Right renal pelvis (tissue), 4 donors: ENCODE data around the gene CMSS1. TPM values are rescaled to one million over a fixed set of nuclear protein-coding genes. Genes with fewer than 3 reads are reported as not detected.
"Not testable (repeated sequence)": the region's sequence is repeated elsewhere in the genome, so short reads cannot be mapped to it uniquely, and the experiment has no call there.

ENCODE experiments used
- DNase-seq, 4 donors: peaks; one replicate each; pipeline ENCODE4 v3.0.0-alpha.2; 2013; ENCODE audit warnings: low read depth in 4 of 4, low spot score in 3 of 4, missing footprints in 1 of 4
- polyA plus RNA-seq, 4 donors: library from polyadenylated mRNA; unstranded; fragments of 120-200 nt; gene quantifications; one replicate each; pipeline ENCODE4 v1.2.1, GENCODE V29; 2013; ENCODE audit not compliant: insufficient read length in 4 of 4

The CMSS1 gene
- polyA plus RNA-seq, 4 donors = 39.3 to 42.3 (median 40.5) TPM

GRCh38 chr3:99810403-99810802, 7.3 kb upstream of the CMSS1 start:
- DNase-seq = no peak

GRCh38 chr3:99817047-99817436, 620 bp upstream of the CMSS1 start:
- DNase-seq = peak in 2 of 4 donors; percentile 10 to 18

GRCh38 chr3:99818818-99819217, 1.2 kb downstream of the CMSS1 start:
- no peak for DNase-seq

- DNase-seq = no peak
Measured at GRCh38 chr3:99823723-99824711, 6.4 kb downstream of the CMSS1 start.

- no peak for DNase-seq
Measured at GRCh38 chr3:99825004-99825640, 7.5 kb downstream of the CMSS1 start.

- DNase-seq = no peak
Measured at GRCh38 chr3:99829844-99830243, 12.2 kb downstream of the CMSS1 start.

- no peak for DNase-seq
Measured at GRCh38 chr3:99833617-99834205, 16.0 kb downstream of the CMSS1 start.

- DNase-seq = no peak
Measured at GRCh38 chr3:99834211-99834957, 16.7 kb downstream of the CMSS1 start.

- no peak for DNase-seq
Measured at GRCh38 chr3:99836681-99837080, 19.0 kb downstream of the CMSS1 start.

- DNase-seq = no peak
Measured at GRCh38 chr3:99837715-99838114, 20.1 kb downstream of the CMSS1 start.

- no peak for DNase-seq
Measured at GRCh38 chr3:99838755-99839154, 21.1 kb downstream of the CMSS1 start.

- DNase-seq = no peak
Measured at GRCh38 chr3:99839613-99840012, 22.0 kb downstream of the CMSS1 start.

GRCh38 chr3:99841949-99842348, 24.3 kb downstream of the CMSS1 start:
- DNase-seq = not testable (repeated sequence)

GRCh38 chr3:99842826-99843589, 25.3 kb downstream of the CMSS1 start:
- no peak for DNase-seq

- no peak for DNase-seq
Measured at GRCh38 chr3:99843590-99844258, 26.1 kb downstream of the CMSS1 start.

- no peak for DNase-seq
Measured at GRCh38 chr3:99845331-99845730, 27.7 kb downstream of the CMSS1 start.

- DNase-seq = no peak
Measured at GRCh38 chr3:99845999-99846398, 28.3 kb downstream of the CMSS1 start.

- DNase-seq = no peak
Measured at GRCh38 chr3:99846477-99847160, 29.0 kb downstream of the CMSS1 start.

GRCh38 chr3:99848433-99848832, 30.8 kb downstream of the CMSS1 start:
- DNase-seq = no peak
